ENCODE measurements around the gene TMEM95. TPM values are rescaled to one million over a fixed set of nuclear protein-coding genes. Genes with fewer than 3 reads are reported as not detected.

The TMEM95 gene
- total and polyA plus RNA-seq, 2 of the 8 experiments (the other 6 are each of a cell fraction or from before 2014, with no cell fraction given), result not detected

DNA sequence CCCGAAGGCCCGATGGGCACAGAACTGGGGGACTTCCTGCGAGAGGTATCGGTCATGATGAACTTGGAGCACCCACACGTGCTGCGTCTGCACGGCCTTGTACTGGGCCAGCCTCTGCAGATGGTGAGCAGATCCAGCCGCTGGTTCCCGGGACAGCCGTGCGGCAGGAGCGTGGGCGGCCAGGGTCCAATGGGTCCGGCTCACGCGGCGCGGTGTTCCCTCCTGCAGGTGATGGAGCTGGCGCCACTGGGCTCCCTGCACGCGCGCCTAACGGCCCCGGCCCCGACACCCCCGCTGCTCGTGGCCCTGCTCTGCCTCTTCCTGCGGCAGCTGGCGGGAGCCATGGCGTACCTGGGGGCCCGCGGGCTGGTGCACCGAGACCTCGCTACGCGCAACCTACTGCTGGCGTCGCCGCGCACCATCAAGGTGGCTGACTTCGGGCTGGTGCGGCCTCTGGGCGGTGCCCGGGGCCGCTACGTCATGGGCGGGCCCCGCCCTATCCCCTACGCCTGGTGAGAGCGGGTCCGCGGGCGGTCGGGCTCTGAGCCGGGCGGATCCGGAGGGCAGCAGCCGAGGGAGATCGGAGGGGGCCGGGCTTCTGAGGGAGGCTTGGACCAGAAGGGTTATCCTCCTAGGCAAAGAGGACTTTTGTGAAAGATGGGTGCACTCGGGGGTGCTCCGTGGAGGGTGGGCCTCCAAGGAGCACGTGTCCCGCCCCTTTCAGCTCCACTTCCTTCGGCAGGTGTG lies 29.0 kb downstream of the TMEM95 start:
- ChIA-PET CTCF (ENCODE audit: partially characterized antibody) (interaction anchor here (0.7 to 4.0 kb wide), 10 partner anchors 9 to 176 kb away, joined by 3 to 21 read pairs (median 6); partner anchors contain the start of genes PLSCR3 and TMEM95), POLR2A (ENCODE audit: partially characterized antibody) (interaction anchor here (0.6 to 3.7 kb wide), 16 partner anchors 10 to 229 kb away, joined by 3 to 16 read pairs (median 4); partner anchors contain the start of genes PLSCR3, TMEM95 and ZBTB4)
- Histone ChIP-seq H3K23me2 (ENCODE audit: low read depth, low read length) (peaks cover 12% of the 10 kb centered on the region; the same call in 1 of the 2 replicates), H3K79me1 (ENCODE audit: low read depth, low read length) (peaks cover 3% of the 10 kb centered on the region; the same call in 1 of the 2 replicates), H3K56ac (replicated peaks; ENCODE audit: insufficient read length, low read depth, low read length) (no peak overlapping the region), H2BK15ac (ENCODE audit: low read length) (peak overlapping the region; percentile 96; the same call in 1 of the 2 replicates), H2BK20ac (ENCODE audit: low read length) (no peak overlapping the region), H3K4me3 (ENCODE audit: extremely low read depth in 1 of 4, insufficient read depth in 2 of 4, low read depth in 3 of 4, low read length in 4 of 4) (peak overlapping the region; percentile 36 to 60 (median 46)), H3K36me3 (ENCODE audit: control insufficient read depth in 2 of 4, insufficient read depth in 4 of 4, low read length in 3 of 4) (peaks cover 0 to 6% (median under 1%) of the 10 kb centered on the region in 4 experiments; a peak in 4 of 8 replicates), H3K23ac (ENCODE audit: insufficient read length) (no peak overlapping the region), H2BK120ac (replicated peaks; ENCODE audit: low read depth, low read length) (no peak overlapping the region), H4K91ac (replicated peaks; ENCODE audit: insufficient read length, low read length) (peak overlapping the region; percentile 22), H3K4ac (replicated peaks; ENCODE audit: insufficient read length, low read depth, low read length) (peak overlapping the region; percentile 27), H2AFZ (ENCODE audit: low read length) (no peak overlapping the region), H2BK12ac (ENCODE audit: low read depth, low read length) (no peak overlapping the region), H3K79me2 (ENCODE audit: control insufficient read depth in 1 of 2, insufficient read depth in 2 of 2, low read length in 2 of 2) (no peaks in the 10 kb centered on the region), H3K27ac (ENCODE audit: low read depth, low read length) (no peak overlapping the region), H3K9ac (replicated peaks in 1 of 4; ENCODE audit: extremely low read depth in 1 of 4, low read depth in 3 of 4, low read length in 3 of 4) (peak overlapping the region in 3 of 4 experiments; percentile 7 to 46 (median 29); a peak in 2 of 7 replicates), H3K27me3 (replicated peaks in 1 of 4; ENCODE audit: control insufficient read depth in 3 of 4, extremely low read depth in 1 of 4, insufficient read depth in 3 of 4, low read length in 3 of 4) (peaks cover 0 to 39% (median 29%) of the 10 kb centered on the region in 4 experiments; a peak in 6 of 7 replicates), H3K4me1 (replicated peaks in 1 of 4; ENCODE audit: control insufficient read depth in 3 of 4, insufficient read depth in 4 of 4, low read length in 3 of 4) (peaks cover 0 to 17% (median 10%) of the 10 kb centered on the region in 4 experiments; a peak in 6 of 7 replicates), H3K9me3 (ENCODE audit: insufficient read depth in 2 of 2, low read depth in 1 of 2, low read length in 1 of 2) (peaks cover 0 to 7% of the 10 kb centered on the region in 2 experiments; a peak in 1 of 4 replicates), H3K4me2 (ENCODE audit: insufficient read depth in 1 of 2, low read depth in 2 of 2, low read length in 2 of 2) (peak overlapping the region; percentile 78), H4K5ac (ENCODE audit: insufficient read length, low read depth, low read length) (no peak overlapping the region), H2AK5ac (ENCODE audit: low read depth, low read length) (no peak overlapping the region), H3K18ac (ENCODE audit: extremely low read depth, low read length) (peak overlapping the region; percentile 90), H3K14ac (ENCODE audit: insufficient read length) (no peak overlapping the region), H4K8ac (ENCODE audit: extremely low read depth, insufficient read depth, low read length) (peak overlapping the region; percentile 45), H4K20me1 (replicated peaks in 1 of 2; ENCODE audit: control insufficient read depth in 1 of 2, insufficient read depth in 2 of 2, low read length in 2 of 2) (peaks cover 2 to 10% of the 10 kb centered on the region in 2 experiments), H2BK5ac (ENCODE audit: low read depth, low read length) (no peak overlapping the region; the same call in 1 of the 2 replicates)
- DNase-seq (ENCODE audit: low read depth in 1 of 2, low spot score in 2 of 2), result peak in 1 of 2 experiments; percentile 92
- 20% methylated on average over 56 of the region's 65 CpGs; no CpG with 5 or more reads in 1 of the 2 experiments for WGBS, 2 experiments (ENCODE audit: extremely low coverage in 1 of 2, insufficient coverage in 1 of 2, insufficient read length in 1 of 2, insufficient replicate concordance in 2 of 2, low coverage in 1 of 2, low lambda C conversion rate in 2 of 2, missing lambda C conversion rate in 1 of 2)
- FAIRE-seq, result no peak
- TF ChIP-seq CHD2 (IDR thresholded peaks at IDR 0.05; ENCODE audit: low read length) (no peak), ZNF274 (IDR thresholded peaks at IDR 0.05; ENCODE audit: borderline replicate concordance, extremely low read depth, low read length) (no peak), YY1 (IDR thresholded peaks at IDR 0.05; ENCODE audit: low read depth, low read length) (peak; percentile 48), BCL11A (IDR thresholded peaks at IDR 0.05; ENCODE audit: low read depth in 2 of 2, low read length in 2 of 2) (no peak), PHF8 (conservative IDR thresholded peaks at IDR 0.05; ENCODE audit: low read depth, low read length) (0 out of 2 replicates have a peak, but pooled peaks have one; percentile 30), MAFK (IDR thresholded peaks at IDR 0.05; ENCODE audit: low read depth, low read length) (no peak), POLR2A (IDR thresholded peaks at IDR 0.05; ENCODE audit: control extremely low read depth in 1 of 2, low read depth in 2 of 2, low read length in 2 of 2) (peak in 1 of 2 experiments; percentile 28; a peak in 1 of 3 replicates), KDM5A (IDR thresholded peaks at IDR 0.05; ENCODE audit: low read length) (no peak), EGR1 (IDR thresholded peaks at IDR 0.05; ENCODE audit: borderline replicate concordance, low read depth, low read length) (peak; percentile 16; the same call in 1 of the 2 replicates), RBBP5 (IDR thresholded peaks at IDR 0.05; ENCODE audit: borderline replicate concordance, low read depth, low read length) (0 out of 2 replicates have a peak, but pooled peaks have one; percentile 1)
- TF ChIP-seq, protein P1, sequence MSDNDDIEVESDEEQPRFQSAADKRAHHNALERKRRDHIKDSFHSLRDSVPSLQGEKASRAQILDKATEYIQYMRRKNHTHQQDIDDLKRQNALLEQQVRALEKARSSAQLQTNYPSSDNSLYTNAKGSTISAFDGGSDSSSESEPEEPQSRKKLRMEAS (IDR thresholded peaks at IDR 0.05), result peak; percentile 73

Data from H1 (cell line).